Measurements from ENCODE around the gene TAS2R20.
"Not testable (repeated sequence)": the region's sequence is repeated elsewhere in the genome, so short reads cannot be mapped to it uniquely, and the experiment has no call there.

TAS2R20 gene, protein sequence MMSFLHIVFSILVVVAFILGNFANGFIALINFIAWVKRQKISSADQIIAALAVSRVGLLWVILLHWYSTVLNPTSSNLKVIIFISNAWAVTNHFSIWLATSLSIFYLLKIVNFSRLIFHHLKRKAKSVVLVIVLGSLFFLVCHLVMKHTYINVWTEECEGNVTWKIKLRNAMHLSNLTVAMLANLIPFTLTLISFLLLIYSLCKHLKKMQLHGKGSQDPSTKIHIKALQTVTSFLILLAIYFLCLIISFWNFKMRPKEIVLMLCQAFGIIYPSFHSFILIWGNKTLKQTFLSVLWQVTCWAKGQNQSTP
- total RNA-seq, result 3.3 to 5.0 reads per million in 2 donors

- DNase-seq, result no peak
These were observed at the start of gene TAS2R20 for GRCh38 chr12:10998204-10998603. Gene TAS2R20, minus strand, starts transcription at chr12:10998304. Its CDS starts 429 bp downstream, at chr12:10997875.

DNA sequence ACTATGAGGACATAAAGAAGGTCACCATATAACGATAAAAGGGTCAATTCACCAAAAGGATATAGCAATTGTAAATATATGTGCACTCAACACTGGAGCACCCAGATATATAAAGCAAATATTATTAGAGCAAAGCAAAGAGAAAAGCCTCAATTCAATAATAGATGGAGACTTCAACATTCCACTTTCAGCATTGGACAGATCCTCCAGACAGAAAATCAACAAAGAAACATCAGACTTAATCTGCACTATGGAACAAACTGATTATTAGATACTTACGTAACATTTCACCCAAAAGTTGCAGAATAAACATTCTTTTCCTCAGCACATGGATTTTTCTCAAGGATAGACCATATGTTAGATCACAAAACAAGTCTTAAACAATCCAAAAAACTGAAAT is 43.3 kb upstream of the TAS2R20 start:
- not testable (repeated sequence) for DNase-seq

DNA sequence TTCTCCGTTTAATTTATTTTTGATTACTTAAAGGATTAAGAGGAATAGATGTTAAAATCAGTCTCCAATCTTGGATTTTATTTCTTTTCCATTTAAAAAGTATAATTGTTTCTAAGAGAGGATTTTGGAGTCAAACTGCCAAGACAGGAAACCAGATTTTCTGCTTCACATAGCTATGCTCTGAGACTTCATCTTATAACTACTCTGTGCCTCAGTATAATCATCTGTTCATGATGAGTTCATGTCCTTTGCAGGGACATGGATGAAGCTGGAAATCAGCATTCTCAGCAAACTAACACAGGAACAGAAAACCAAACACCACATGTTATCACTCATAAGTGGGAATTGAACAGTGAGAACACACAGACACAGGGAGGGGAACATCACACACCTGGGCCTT is 42.1 kb upstream of the TAS2R20 start:
- DNase-seq, result no peak

DNA sequence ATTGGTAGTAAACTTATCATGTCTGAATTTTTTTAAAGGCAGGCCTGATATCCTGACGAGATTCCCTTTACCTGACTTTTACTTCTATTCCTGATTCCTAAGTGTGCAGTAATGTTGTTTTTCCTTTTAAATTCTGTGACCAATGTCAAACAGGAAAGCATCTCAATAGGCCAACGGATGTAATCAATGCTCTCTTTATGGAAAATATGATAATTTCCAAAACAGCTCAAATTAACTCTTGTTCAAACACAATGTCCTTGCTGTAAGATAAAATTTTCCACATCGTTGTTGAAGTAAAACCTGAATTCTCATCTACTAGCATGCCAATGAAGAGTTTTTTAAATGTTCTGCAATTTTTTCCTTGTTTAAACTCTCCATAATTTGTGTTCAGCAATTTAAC is 41.1 kb upstream of the TAS2R20 start:
- no peak for DNase-seq

- DNase-seq, result not testable (repeated sequence)
These were observed 35.9 kb upstream of the TAS2R20 start for GRCh38 chr12:11033959-11034358.

- no peak for DNase-seq
These were observed 33.2 kb upstream of the TAS2R20 start, which contains the start of gene TAS2R31 for GRCh38 chr12:11031307-11031706. Gene TAS2R31, minus strand, starts transcription at chr12:11031407. Its CDS starts 72 bp downstream, at chr12:11031335.

- DNase-seq, result no peak
These were observed 28.0 kb upstream of the TAS2R20 start for GRCh38 chr12:11026118-11026517.

DNA sequence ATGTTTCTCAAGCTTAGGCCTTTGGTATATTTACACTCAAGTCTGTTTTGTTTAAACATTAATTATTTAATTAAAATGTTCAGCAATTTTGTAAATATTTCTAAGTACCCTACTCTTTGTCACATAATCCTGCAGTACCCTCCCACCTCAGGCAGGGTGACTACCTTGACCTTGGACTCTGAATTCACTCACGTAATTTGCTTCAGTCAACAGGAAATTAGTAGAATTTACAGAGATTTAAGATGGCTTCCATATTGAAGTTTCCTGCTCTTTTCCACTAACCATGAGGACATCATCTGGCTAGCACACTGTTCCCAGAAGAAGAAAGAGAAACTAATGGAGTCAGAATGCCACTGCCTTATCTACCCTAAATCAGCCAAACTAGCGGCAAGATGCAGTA is 25.3 kb upstream of the TAS2R20 start:
- DNase-seq, result no peak

DNA sequence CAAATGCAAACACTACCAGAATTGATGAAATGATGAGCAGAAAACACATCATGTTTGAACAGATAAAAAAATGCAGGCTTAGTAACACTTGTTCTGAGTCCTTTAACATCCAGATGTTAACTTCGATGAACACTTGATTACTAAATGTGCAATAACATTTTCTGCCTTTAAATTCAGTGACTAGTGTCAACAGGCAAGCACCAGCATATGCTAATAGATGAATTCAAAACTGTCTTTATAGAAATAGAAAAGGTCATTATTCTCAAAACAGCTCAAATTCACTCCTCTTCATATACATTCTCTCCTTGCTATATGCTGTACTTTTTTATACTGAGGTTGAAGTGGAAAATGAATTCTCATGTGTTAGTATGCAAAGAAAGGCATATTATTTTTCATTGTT is 24.4 kb upstream of the TAS2R20 start, which contains the start of gene TAS2R19:
Gene TAS2R19 (minus strand): TSS at position 101 of the 400 bp plus-strand sequence. CDS start 49 bp downstream, at position 52.
- DNase-seq, result no peak

GRCh38 chr12:11016937-11017336 is 18.8 kb upstream of the TAS2R20 start:
- no peak for DNase-seq

DNA sequence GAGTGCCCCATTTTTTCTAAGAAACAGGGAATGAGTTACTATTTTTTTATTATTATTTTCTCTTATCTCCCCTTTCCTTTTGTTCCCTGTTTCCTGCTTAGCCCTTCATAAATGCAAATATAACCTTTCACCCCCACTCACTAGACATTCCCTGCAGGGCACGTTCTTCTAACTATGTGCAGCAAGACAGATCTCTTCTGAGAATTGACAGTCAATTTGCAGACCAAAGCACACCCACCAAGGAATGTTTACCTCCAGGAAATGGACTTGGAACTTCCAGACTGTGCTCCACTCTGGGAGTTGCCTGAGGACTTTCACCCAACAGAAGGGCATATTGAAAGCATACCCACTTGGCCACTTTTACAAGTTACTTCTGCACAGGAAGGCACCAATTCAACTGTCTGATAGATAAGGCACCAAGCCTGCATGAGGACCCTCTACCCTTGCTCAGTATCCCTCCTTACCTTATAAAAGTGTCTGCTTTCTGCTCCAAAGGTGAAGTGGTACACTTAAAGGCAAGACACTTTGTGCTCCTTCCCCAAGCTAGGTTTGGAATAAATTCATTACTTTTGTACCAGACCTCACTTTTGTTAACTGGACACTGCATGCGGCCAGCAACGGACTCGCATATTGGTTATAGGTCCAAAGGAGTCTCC is 17.8 kb upstream of the TAS2R20 start:
- DNase-seq, result no peak

- DNase-seq, result no peak
These were observed 16.1 kb upstream of the TAS2R20 start for GRCh38 chr12:11014234-11014633.

DNA sequence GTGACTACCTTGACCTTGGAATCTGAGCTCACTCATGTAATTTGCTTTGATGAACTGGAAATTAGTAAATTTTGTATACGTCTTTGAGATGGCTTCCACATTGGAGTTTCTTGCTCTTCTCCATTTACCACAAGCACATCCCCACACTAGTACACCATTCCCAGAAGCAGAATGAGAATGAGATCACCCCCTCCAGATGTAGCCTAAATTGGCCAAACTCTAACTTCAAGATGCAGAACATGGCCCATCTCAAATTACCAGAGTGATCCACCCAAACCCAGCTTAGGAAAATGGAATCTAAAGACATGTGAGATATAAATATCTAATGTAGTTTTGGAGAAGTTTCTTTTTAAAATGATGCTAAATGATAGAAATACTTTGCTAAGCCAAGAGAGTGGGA is 9.5 kb upstream of the TAS2R20 start:
- DNase-seq, result no peak

- DNase-seq, result no peak
These were observed 3.8 kb downstream of the TAS2R20 start for GRCh38 chr12:10994307-10994706.

DNA sequence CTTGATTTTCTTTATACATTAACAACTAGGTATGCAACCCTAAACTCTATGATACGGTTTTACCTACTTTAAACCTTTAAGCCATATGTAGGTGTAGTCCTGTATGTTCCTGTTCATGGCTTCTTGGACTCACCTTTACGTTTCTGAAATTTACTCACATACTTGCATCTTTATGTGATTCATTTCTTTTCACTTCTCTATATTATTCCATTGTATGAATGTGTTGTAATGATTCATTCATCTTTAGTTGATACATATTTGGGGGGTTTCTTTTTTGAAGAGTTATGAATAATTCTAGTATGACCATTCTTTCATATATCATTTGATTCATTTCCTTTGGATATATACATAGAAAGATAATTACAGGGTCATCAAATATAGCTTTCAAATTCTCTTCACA is 9.0 kb downstream of the TAS2R20 start:
- DNase-seq, result no peak

GRCh38 chr12:10986812-10987211 is 11.3 kb downstream of the TAS2R20 start, which contains the start of gene TAS2R50:
Gene TAS2R50, minus strand, starts transcription at chr12:10986912. Its CDS starts 52 bp downstream, at chr12:10986860.
- DNase-seq, result no peak

DNA sequence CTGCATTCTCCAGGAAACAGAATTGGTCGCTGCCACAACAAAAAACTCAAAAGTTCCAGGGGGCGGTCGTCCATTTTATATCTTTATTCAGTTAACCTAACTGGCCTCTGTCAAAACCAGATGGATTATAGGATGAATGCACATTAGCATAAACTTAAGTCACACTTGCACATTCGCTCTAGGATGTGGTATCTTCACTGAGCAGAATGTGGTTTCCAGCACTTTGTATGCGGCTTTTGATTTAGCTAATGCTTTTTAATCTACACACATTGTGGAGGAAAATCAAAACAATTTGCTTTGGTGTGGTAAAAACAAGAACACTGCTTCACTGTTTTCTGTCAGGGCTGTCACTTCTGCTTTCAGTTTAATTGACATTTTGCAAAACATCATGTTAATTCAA is 15.9 kb downstream of the TAS2R20 start:
- no peak for DNase-seq

- DNase-seq, result no peak
These were observed 23.1 kb downstream of the TAS2R20 start for GRCh38 chr12:10974965-10975364.

GRCh38 chr12:10968765-10969456 is 29.2 kb downstream of the TAS2R20 start:
- DNase-seq, result no peak

GRCh38 chr12:10967409-10967808 is 30.7 kb downstream of the TAS2R20 start:
- no peak for DNase-seq

GRCh38 chr12:10966314-10966713 is 31.8 kb downstream of the TAS2R20 start:
- DNase-seq, result no peak

- DNase-seq, result no peak
These were observed 32.6 kb downstream of the TAS2R20 start for GRCh38 chr12:10965476-10965875.

DNA sequence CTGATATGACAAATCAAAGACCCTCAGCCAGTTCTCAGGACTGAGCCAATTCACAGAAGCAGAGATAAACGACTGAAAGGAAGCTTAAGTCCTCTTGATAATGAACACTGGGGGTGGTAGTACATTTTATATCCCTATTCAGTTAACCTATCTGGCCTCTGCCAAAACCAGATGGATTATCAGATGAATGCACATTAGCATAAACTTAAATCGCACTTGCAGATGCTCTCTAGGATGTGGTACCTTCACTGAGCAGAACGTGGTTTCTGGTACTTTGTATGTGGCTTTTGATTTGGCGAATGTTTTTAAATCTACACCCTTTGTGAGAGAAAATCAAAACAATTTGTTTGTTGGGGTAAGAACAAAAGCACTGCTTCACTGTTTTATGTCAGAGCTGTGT is 37.9 kb downstream of the TAS2R20 start:
- no peak for DNase-seq

- no peak for DNase-seq
These were observed 38.3 kb downstream of the TAS2R20 start for GRCh38 chr12:10959804-10960203.

Measured in activated gamma-delta T cell (primary cell).